ENCODE data around the gene LRRC18.

GRCh38 chr10:48894911-48895802 lies 44.5 kb downstream of the LRRC18 start:
- TF ChIP-seq POLR2AphosphoS5 (IDR thresholded peaks at IDR 0.05) (no peak), CTCF (IDR thresholded peaks at IDR 0.05) (no peak), POLR2A (IDR thresholded peaks at IDR 0.05) (no peak)

All from sigmoid colon (tissue), 4 donors.